Bronchial epithelial cell (primary cell): Measurements from ENCODE around the gene SYT12. TPM values are rescaled to one million over a fixed set of nuclear protein-coding genes. Genes with fewer than 3 reads are reported as not detected.
A peak's percentile ranks its signal among the peaks of the same experiment; 100 is the strongest.
"Not testable (repeated sequence)": the region's sequence is repeated elsewhere in the genome, so short reads cannot be mapped to it uniquely, and the experiment has no call there.

Source experiments
- DNase-seq: peaks from one replicate; pipeline ENCODE4 v3.0.0-alpha.2; 2010; ENCODE audit warnings: low read depth
- FAIRE-seq: peaks from 2 replicates; lab custom pipeline; 2011; peaks lifted over from hg19 to GRCh38; lab: Jason Lieb, UNC
- H3K27me3 ChIP-seq: 2 replicates; pipeline ENCODE4 v1.5.1; 2011; ENCODE audit warnings: low read length; ENCODE audit not compliant: control insufficient read depth, insufficient read depth
- H3K36me3 ChIP-seq: 2 replicates; pipeline ENCODE4 v1.5.1; 2011; ENCODE audit warnings: low read length; ENCODE audit not compliant: control insufficient read depth, insufficient read depth
- H3K4me3 ChIP-seq: 2 replicates; pipeline ENCODE4 v1.5.1; 2011; ENCODE audit warnings: mild to moderate bottlenecking, low read depth, low read length, control low read depth
- CTCF ChIP-seq: IDR thresholded peaks from 2 replicates; pipeline ENCODE4 v1.5.1; 2011; ENCODE audit warnings: mild to moderate bottlenecking, moderate library complexity, low read length, control low read depth, inconsistent platforms; ENCODE audit not compliant: insufficient read depth, severe bottlenecking
- total RNA-seq: library from RNA; depleted of rRNA; stranded (reverse); fragments of >200 nt; gene quantifications from 2 replicates; pipeline ENCODE4 v1.2.1, GENCODE V29; 2014

SYT12 gene
- total RNA-seq, 1 donor from 2014 or later: 2.9 TPM

GRCh38 chr11:66983275-66983924 lies 39.5 kb upstream of the SYT12 start:
- no peak for FAIRE-seq

GRCh38 chr11:66985508-66986177 lies 37.3 kb upstream of the SYT12 start:
- DNase-seq (no peak), FAIRE-seq (no peak)
- TF ChIP-seq CTCF: no peak
- H3K4me3 ChIP-seq: no peak overlapping the region
- no peaks in the 10 kb centered on the region for H3K27me3 ChIP-seq
- no peaks in the 10 kb centered on the region for H3K36me3 ChIP-seq

More at GRCh38 chr11:66983275-66983924, 39.5 kb upstream of the SYT12 start:
- no peak overlapping the region for H3K4me3 ChIP-seq
- no peaks in the 10 kb centered on the region for H3K27me3 ChIP-seq
- H3K36me3 ChIP-seq: no peaks in the 10 kb centered on the region
- no peak for TF ChIP-seq CTCF
- no peak for DNase-seq

GRCh38 chr11:66986178-66986545 lies 36.8 kb upstream of the SYT12 start:
- Histone ChIP-seq H3K36me3 (no peaks in the 10 kb centered on the region), H3K4me3 (no peak overlapping the region), H3K27me3 (no peaks in the 10 kb centered on the region)
- no peak for FAIRE-seq
- no peak for TF ChIP-seq CTCF
- peak; percentile 75 for DNase-seq

GRCh38 chr11:66987158-66987620 lies 35.7 kb upstream of the SYT12 start:
- Histone ChIP-seq H3K36me3 (no peaks in the 10 kb centered on the region), H3K27me3 (no peaks in the 10 kb centered on the region), H3K4me3 (no peak overlapping the region)
- no peak for TF ChIP-seq CTCF
- DNase-seq: no peak
- FAIRE-seq: no peak

- H3K4me3 ChIP-seq: no peak overlapping the region
- TF ChIP-seq CTCF: no peak
- no peaks in the 10 kb centered on the region for H3K27me3 ChIP-seq
- no peak for FAIRE-seq
- DNase-seq: no peak
- no peaks in the 10 kb centered on the region for H3K36me3 ChIP-seq
These were observed 34.9 kb upstream of the SYT12 start for GRCh38 chr11:66987924-66988637.

GRCh38 chr11:66988741-66989140 lies 34.2 kb upstream of the SYT12 start:
- not testable (repeated sequence) for FAIRE-seq, H3K4me3 ChIP-seq

GRCh38 chr11:66989360-66989759 lies 33.6 kb upstream of the SYT12 start:
- H3K4me3 ChIP-seq, DNase-seq, FAIRE-seq, H3K36me3 ChIP-seq, H3K27me3 ChIP-seq: not testable (repeated sequence)

More at GRCh38 chr11:66988741-66989140, 34.2 kb upstream of the SYT12 start:
- not testable (repeated sequence) for H3K27me3 ChIP-seq, DNase-seq, H3K36me3 ChIP-seq
